NCI-H82 (cell line): Measurements from ENCODE around the gene RAE1.

Source experiments
- DNase-seq: peaks from one replicate; lab custom pipeline; 2025; lab: John Stamatoyannopoulos, UW

Gene RAE1

GRCh38 chr20:57400821-57401564, 49.9 kb downstream of the RAE1 start:
- DNase-seq: no peak

GRCh38 chr20:57401565-57401918, 50.5 kb downstream of the RAE1 start:
- DNase-seq: no peak

- DNase-seq: no peak
Observed at GRCh38 chr20:57402206-57403125, 51.4 kb downstream of the RAE1 start.

GRCh38 chr20:57403216-57403615, 52.2 kb downstream of the RAE1 start:
- no peak for DNase-seq

GRCh38 chr20:57404006-57404405, 53.0 kb downstream of the RAE1 start:
- no peak for DNase-seq

GRCh38 chr20:57404419-57405072, 53.5 kb downstream of the RAE1 start:
- DNase-seq: no peak

- DNase-seq: no peak
Observed at GRCh38 chr20:57405236-57406016, 54.4 kb downstream of the RAE1 start.

- DNase-seq: no peak
Observed at GRCh38 chr20:57407541-57407956, 56.5 kb downstream of the RAE1 start.

GRCh38 chr20:57408131-57408530, 57.1 kb downstream of the RAE1 start:
- no peak for DNase-seq

GRCh38 chr20:57408536-57409233, 57.6 kb downstream of the RAE1 start:
- DNase-seq: no peak

GRCh38 chr20:57409316-57409671, 58.2 kb downstream of the RAE1 start:
- DNase-seq: no peak

GRCh38 chr20:57409672-57410397, 58.8 kb downstream of the RAE1 start:
- DNase-seq: no peak

- no peak for DNase-seq
Observed at GRCh38 chr20:57410398-57410920, 59.4 kb downstream of the RAE1 start.

- no peak for DNase-seq
Observed at GRCh38 chr20:57410924-57411323, 59.9 kb downstream of the RAE1 start.

GRCh38 chr20:57411406-57412283, 60.6 kb downstream of the RAE1 start:
- no peak for DNase-seq

GRCh38 chr20:57412347-57413029, 61.4 kb downstream of the RAE1 start:
- DNase-seq: no peak

- DNase-seq: no peak
Observed at GRCh38 chr20:57413986-57414385, 62.9 kb downstream of the RAE1 start.

GRCh38 chr20:57414867-57415592, 64.0 kb downstream of the RAE1 start:
- no peak for DNase-seq
